ENCODE results near the gene CDKAL1.

The CDKAL1 gene

GRCh38 chr6:20658053-20658452 lies 123.8 kb downstream of the CDKAL1 start:
- H3K27me3 ChIP-seq (replicated peaks in 2 of 5; ENCODE audit: control insufficient read depth in 4 of 5, insufficient read depth in 5 of 5, low read length in 4 of 5): no peaks in the 10 kb centered on the region
- no peak overlapping the region for H3K4me3 ChIP-seq (ENCODE audit: control insufficient read depth in 1 of 7, extremely low read depth in 1 of 7, insufficient read depth in 4 of 7, low read depth in 2 of 7, low read length in 6 of 7)
- H3K27ac ChIP-seq (ENCODE audit: insufficient read depth in 1 of 2, low read depth in 1 of 2, low read length in 2 of 2, poor library complexity in 1 of 2, severe bottlenecking in 2 of 2): no peak overlapping the region

GRCh38 chr6:20658516-20658915 lies 124.3 kb downstream of the CDKAL1 start:
- peaks cover 0 to 27% (median 9%) of the 10 kb centered on the region in 4 experiments for H3K4me1 ChIP-seq (ENCODE audit: control extremely low read depth in 1 of 4, control insufficient read depth in 4 of 4, insufficient read depth in 4 of 4, low read length in 3 of 4)
- H3K27me3 ChIP-seq (replicated peaks in 2 of 5; ENCODE audit: control insufficient read depth in 4 of 5, insufficient read depth in 5 of 5, low read length in 4 of 5): no peaks in the 10 kb centered on the region
- ChIA-PET POLR2A (no interaction called here), CTCF (no interaction called here)
- no peaks in the 10 kb centered on the region for H3K9me3 ChIP-seq (ENCODE audit: control extremely low read depth in 1 of 5, control insufficient read depth in 4 of 5, insufficient read depth in 2 of 5, low read depth in 1 of 5, low read length in 4 of 5)
- 96% methylated on average over 5 of the region's 5 CpGs for WGBS (ENCODE audit: insufficient coverage)
- H3K36me3 ChIP-seq (ENCODE audit: control insufficient read depth in 4 of 4, insufficient read depth in 4 of 4, low read length in 3 of 4): peaks cover 0 to 5% (median 0%) of the 10 kb centered on the region in 4 experiments
- peak in 2 of 3 donors; percentile 49 to 69 for DNase-seq
- H3K4me3 ChIP-seq (ENCODE audit: control insufficient read depth in 1 of 7, extremely low read depth in 1 of 7, insufficient read depth in 4 of 7, low read depth in 2 of 7, low read length in 6 of 7): no peak overlapping the region
- H3K27ac ChIP-seq (ENCODE audit: insufficient read depth in 1 of 2, low read depth in 1 of 2, low read length in 2 of 2, poor library complexity in 1 of 2, severe bottlenecking in 2 of 2): no peak overlapping the region

More at GRCh38 chr6:20658053-20658452, 123.8 kb downstream of the CDKAL1 start:
- H3K36me3 ChIP-seq (ENCODE audit: control insufficient read depth in 4 of 4, insufficient read depth in 4 of 4, low read length in 3 of 4): peaks cover 0 to 5% (median under 1%) of the 10 kb centered on the region in 4 experiments
- H3K9me3 ChIP-seq (ENCODE audit: control extremely low read depth in 1 of 5, control insufficient read depth in 4 of 5, insufficient read depth in 2 of 5, low read depth in 1 of 5, low read length in 4 of 5): no peaks in the 10 kb centered on the region
- POLR2A ChIA-PET: no interaction called here
- peaks cover 0 to 27% (median 9%) of the 10 kb centered on the region in 4 experiments for H3K4me1 ChIP-seq (ENCODE audit: control extremely low read depth in 1 of 4, control insufficient read depth in 4 of 4, insufficient read depth in 4 of 4, low read length in 3 of 4)
- CTCF ChIA-PET: no interaction called here
- DNase-seq: no peak
- 100% methylated on average over 2 of the region's 2 CpGs for WGBS (ENCODE audit: insufficient coverage)

GRCh38 chr6:20660534-20660933 lies 126.3 kb downstream of the CDKAL1 start:
- no peak overlapping the region for H3K4me3 ChIP-seq (ENCODE audit: control insufficient read depth in 1 of 7, extremely low read depth in 1 of 7, insufficient read depth in 4 of 7, low read depth in 2 of 7, low read length in 6 of 7)
- DNase-seq: no peak
- CTCF ChIA-PET: no interaction called here
- H3K4me1 ChIP-seq (ENCODE audit: control extremely low read depth in 1 of 4, control insufficient read depth in 4 of 4, insufficient read depth in 4 of 4, low read length in 3 of 4): peaks cover 0 to 22% (median 7%) of the 10 kb centered on the region in 4 experiments
- H3K36me3 ChIP-seq (ENCODE audit: control insufficient read depth in 4 of 4, insufficient read depth in 4 of 4, low read length in 3 of 4): peaks cover 0 to 5% (median 0%) of the 10 kb centered on the region in 4 experiments
- no peak overlapping the region for H3K27ac ChIP-seq (ENCODE audit: insufficient read depth in 1 of 2, low read depth in 1 of 2, low read length in 2 of 2, poor library complexity in 1 of 2, severe bottlenecking in 2 of 2)
- POLR2A ChIA-PET: interaction anchor here (0.5 kb wide), 1 partner anchor 33 kb away, joined by 5 read pairs; no protein-coding TSS in a partner anchor
- WGBS (ENCODE audit: insufficient coverage): no CpG with 5 or more reads among the region's 3 CpGs
- H3K9me3 ChIP-seq (ENCODE audit: control extremely low read depth in 1 of 5, control insufficient read depth in 4 of 5, insufficient read depth in 2 of 5, low read depth in 1 of 5, low read length in 4 of 5): no peaks in the 10 kb centered on the region
- no peaks in the 10 kb centered on the region for H3K27me3 ChIP-seq (replicated peaks in 2 of 5; ENCODE audit: control insufficient read depth in 4 of 5, insufficient read depth in 5 of 5, low read length in 4 of 5)

GRCh38 chr6:20661721-20662120 lies 127.5 kb downstream of the CDKAL1 start:
- DNase-seq: peak in 1 of 3 donors; percentile 15
- ChIA-PET POLR2A (no interaction called here), CTCF (no interaction called here)
- no peaks in the 10 kb centered on the region for H3K27me3 ChIP-seq (replicated peaks in 2 of 5; ENCODE audit: control insufficient read depth in 4 of 5, insufficient read depth in 5 of 5, low read length in 4 of 5)
- no peaks in the 10 kb centered on the region for H3K36me3 ChIP-seq (ENCODE audit: control insufficient read depth in 4 of 4, insufficient read depth in 4 of 4, low read length in 3 of 4)
- peaks cover 0 to 22% (median 7%) of the 10 kb centered on the region in 4 experiments for H3K4me1 ChIP-seq (ENCODE audit: control extremely low read depth in 1 of 4, control insufficient read depth in 4 of 4, insufficient read depth in 4 of 4, low read length in 3 of 4)
- no peak overlapping the region for H3K4me3 ChIP-seq (ENCODE audit: control insufficient read depth in 1 of 7, extremely low read depth in 1 of 7, insufficient read depth in 4 of 7, low read depth in 2 of 7, low read length in 6 of 7)
- no peaks in the 10 kb centered on the region for H3K9me3 ChIP-seq (ENCODE audit: control extremely low read depth in 1 of 5, control insufficient read depth in 4 of 5, insufficient read depth in 2 of 5, low read depth in 1 of 5, low read length in 4 of 5)
- H3K27ac ChIP-seq (ENCODE audit: insufficient read depth in 1 of 2, low read depth in 1 of 2, low read length in 2 of 2, poor library complexity in 1 of 2, severe bottlenecking in 2 of 2): no peak overlapping the region

GRCh38 chr6:20664250-20664649 lies 130.0 kb downstream of the CDKAL1 start:
- POLR2A ChIA-PET: no interaction called here
- no peaks in the 10 kb centered on the region for H3K9me3 ChIP-seq (ENCODE audit: control extremely low read depth in 1 of 5, control insufficient read depth in 4 of 5, insufficient read depth in 2 of 5, low read depth in 1 of 5, low read length in 4 of 5)
- DNase-seq: no peak
- no peaks in the 10 kb centered on the region for H3K36me3 ChIP-seq (ENCODE audit: control insufficient read depth in 4 of 4, insufficient read depth in 4 of 4, low read length in 3 of 4)
- no peaks in the 10 kb centered on the region for H3K27me3 ChIP-seq (replicated peaks in 2 of 5; ENCODE audit: control insufficient read depth in 4 of 5, insufficient read depth in 5 of 5, low read length in 4 of 5)
- 100% methylated on average over 1 of the region's 1 CpG for WGBS (ENCODE audit: insufficient coverage)
- CTCF ChIA-PET: interaction anchor here (1.3 kb wide), 1 partner anchor 89 kb away, joined by 4 read pairs; no protein-coding TSS in a partner anchor
- peaks cover 0 to 7% (median 2%) of the 10 kb centered on the region in 4 experiments for H3K4me1 ChIP-seq (ENCODE audit: control extremely low read depth in 1 of 4, control insufficient read depth in 4 of 4, insufficient read depth in 4 of 4, low read length in 3 of 4)
- no peak overlapping the region for H3K27ac ChIP-seq (ENCODE audit: insufficient read depth in 1 of 2, low read depth in 1 of 2, low read length in 2 of 2, poor library complexity in 1 of 2, severe bottlenecking in 2 of 2)
- H3K4me3 ChIP-seq (ENCODE audit: control insufficient read depth in 1 of 7, extremely low read depth in 1 of 7, insufficient read depth in 4 of 7, low read depth in 2 of 7, low read length in 6 of 7): no peak overlapping the region

GRCh38 chr6:20665290-20665689 lies 131.0 kb downstream of the CDKAL1 start:
- H3K4me3 ChIP-seq (ENCODE audit: control insufficient read depth in 1 of 7, extremely low read depth in 1 of 7, insufficient read depth in 4 of 7, low read depth in 2 of 7, low read length in 6 of 7): no peak overlapping the region
- no peak overlapping the region for H3K27ac ChIP-seq (ENCODE audit: insufficient read depth in 1 of 2, low read depth in 1 of 2, low read length in 2 of 2, poor library complexity in 1 of 2, severe bottlenecking in 2 of 2)
- ChIA-PET POLR2A (no interaction called here), CTCF (no interaction called here)
- no peaks in the 10 kb centered on the region for H3K27me3 ChIP-seq (replicated peaks in 2 of 5; ENCODE audit: control insufficient read depth in 4 of 5, insufficient read depth in 5 of 5, low read length in 4 of 5)
- peaks cover 0 to 7% (median 3%) of the 10 kb centered on the region in 4 experiments for H3K4me1 ChIP-seq (ENCODE audit: control extremely low read depth in 1 of 4, control insufficient read depth in 4 of 4, insufficient read depth in 4 of 4, low read length in 3 of 4)
- H3K36me3 ChIP-seq (ENCODE audit: control insufficient read depth in 4 of 4, insufficient read depth in 4 of 4, low read length in 3 of 4): no peaks in the 10 kb centered on the region
- no peak for DNase-seq
- no CpG with 5 or more reads among the region's 2 CpGs for WGBS (ENCODE audit: insufficient coverage)
- H3K9me3 ChIP-seq (ENCODE audit: control extremely low read depth in 1 of 5, control insufficient read depth in 4 of 5, insufficient read depth in 2 of 5, low read depth in 1 of 5, low read length in 4 of 5): no peaks in the 10 kb centered on the region

GRCh38 chr6:20669571-20670314 lies 135.5 kb downstream of the CDKAL1 start:
- peak in 1 of 3 donors; percentile 32 for DNase-seq
- CTCF ChIA-PET: no interaction called here
- Histone ChIP-seq H3K27me3 (replicated peaks in 2 of 5; ENCODE audit: control insufficient read depth in 4 of 5, insufficient read depth in 5 of 5, low read length in 4 of 5) (no peaks in the 10 kb centered on the region), H3K27ac (ENCODE audit: insufficient read depth in 1 of 2, low read depth in 1 of 2, low read length in 2 of 2, poor library complexity in 1 of 2, severe bottlenecking in 2 of 2) (no peak overlapping the region), H3K9me3 (ENCODE audit: control extremely low read depth in 1 of 5, control insufficient read depth in 4 of 5, insufficient read depth in 2 of 5, low read depth in 1 of 5, low read length in 4 of 5) (no peaks in the 10 kb centered on the region), H3K4me3 (ENCODE audit: control insufficient read depth in 1 of 7, extremely low read depth in 1 of 7, insufficient read depth in 4 of 7, low read depth in 2 of 7, low read length in 6 of 7) (no peak overlapping the region), H3K36me3 (ENCODE audit: control insufficient read depth in 4 of 4, insufficient read depth in 4 of 4, low read length in 3 of 4) (no peaks in the 10 kb centered on the region), H3K4me1 (ENCODE audit: control extremely low read depth in 1 of 4, control insufficient read depth in 4 of 4, insufficient read depth in 4 of 4, low read length in 3 of 4) (peaks cover 0 to 5% (median 2%) of the 10 kb centered on the region in 4 experiments)
- POLR2A ChIA-PET: no interaction called here
- WGBS (ENCODE audit: insufficient coverage): 85% methylated on average over 5 of the region's 6 CpGs

Data from common myeloid progenitor, CD34-positive (primary cell).